GM18870 (cell line): Measurements from ENCODE around the gene NANOGP8.
A peak's percentile ranks its signal among the peaks of the same experiment; 100 is the strongest.
"Not testable (repeated sequence)": the region's sequence is repeated elsewhere in the genome, so short reads cannot be mapped to it uniquely, and the experiment has no call there.

Source experiments
- ATAC-seq: cut with Tn5 transposase; IDR thresholded peaks from one replicate; pipeline ENCODE4 v1.9.1; 2021; ENCODE audit warnings: moderate library complexity; ENCODE audit not compliant: unreplicated experiment

Gene NANOGP8

DNA sequence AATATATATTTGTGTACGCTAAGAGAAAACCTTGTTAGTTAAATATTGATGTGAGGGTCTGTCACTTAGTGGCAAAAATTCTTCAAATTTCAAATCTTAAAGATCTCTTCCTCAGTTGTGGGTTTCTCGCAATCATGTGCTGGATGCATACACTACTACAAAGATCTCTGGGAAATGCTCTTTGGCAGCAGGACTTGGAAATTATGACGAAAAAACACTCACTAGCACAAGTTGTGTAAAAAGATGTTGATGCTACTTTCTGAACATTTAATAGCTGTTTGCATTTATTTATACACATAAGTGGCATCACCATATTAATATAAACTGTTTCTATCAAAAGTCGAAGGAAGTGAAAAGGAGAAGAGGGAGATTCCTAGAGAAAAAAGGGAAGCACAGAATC lies 10.8 kb upstream of the NANOGP8 start:
- no peak for ATAC-seq

DNA sequence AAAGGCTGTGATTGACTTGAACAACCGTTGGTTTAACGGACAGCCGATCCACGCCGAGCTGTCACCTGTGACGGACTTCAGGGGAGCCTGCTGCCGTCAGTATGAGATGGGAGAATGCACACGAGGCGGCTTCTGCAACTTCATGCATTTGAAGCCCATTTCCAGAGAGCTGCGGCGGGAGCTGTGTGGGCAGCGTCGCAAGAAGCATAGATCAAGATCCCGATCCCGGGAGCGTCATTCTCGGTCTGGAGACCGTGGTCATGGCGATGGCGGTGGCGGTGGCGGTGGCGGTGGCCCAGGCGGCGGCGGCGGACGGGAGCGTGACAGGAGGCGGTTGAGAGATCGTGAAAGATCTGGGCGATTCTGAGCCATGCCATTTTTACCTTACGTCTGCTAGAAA lies 7.8 kb upstream of the NANOGP8 start:
- ATAC-seq = no peak

GRCh38 chr15:35092311-35092710 lies 7.2 kb upstream of the NANOGP8 start:
- no peak for ATAC-seq

GRCh38 chr15:35090104-35090807 lies 5.2 kb upstream of the NANOGP8 start:
- ATAC-seq = no peak

DNA sequence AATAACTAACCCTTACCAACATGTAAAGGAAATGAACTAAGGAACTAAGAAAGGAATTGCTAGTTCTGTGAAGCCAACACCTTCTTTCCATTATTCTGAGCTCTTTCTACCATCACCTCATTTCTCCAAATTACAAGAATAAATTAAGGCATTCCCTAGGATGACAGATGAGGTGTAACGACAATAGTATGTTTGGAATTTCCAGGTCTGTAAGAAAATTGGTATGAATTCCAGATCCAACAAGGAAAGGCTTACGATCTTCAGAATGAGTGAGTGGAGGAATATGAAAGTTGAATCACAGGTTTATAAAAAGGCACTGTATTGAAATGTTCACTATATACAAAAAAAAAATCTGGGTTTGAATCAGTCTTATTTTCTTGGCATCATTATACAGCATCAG lies 4.5 kb upstream of the NANOGP8 start:
- no peak for ATAC-seq

DNA sequence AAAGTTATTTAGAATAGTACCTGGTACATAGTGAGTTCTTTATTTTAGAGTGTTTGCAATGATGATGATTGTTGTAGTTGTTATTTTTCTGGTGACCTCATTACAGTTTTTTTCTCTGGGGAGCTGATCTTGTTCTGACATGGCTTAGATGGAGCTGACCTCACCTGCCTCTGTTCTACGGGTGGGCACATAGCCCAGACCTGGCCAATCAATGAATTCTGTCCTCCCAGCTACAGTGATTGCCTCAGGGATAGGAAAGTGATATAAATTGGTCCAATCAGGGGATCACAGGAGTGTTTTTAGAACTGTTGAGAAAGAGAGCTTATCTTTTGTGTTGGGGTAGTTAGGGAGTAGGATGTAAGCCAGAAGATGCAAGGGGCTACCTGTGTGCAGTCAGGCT lies 3.2 kb upstream of the NANOGP8 start:
- ATAC-seq = no peak

- ATAC-seq = no peak
These were observed 2.7 kb upstream of the NANOGP8 start for GRCh38 chr15:35087759-35088158.

DNA sequence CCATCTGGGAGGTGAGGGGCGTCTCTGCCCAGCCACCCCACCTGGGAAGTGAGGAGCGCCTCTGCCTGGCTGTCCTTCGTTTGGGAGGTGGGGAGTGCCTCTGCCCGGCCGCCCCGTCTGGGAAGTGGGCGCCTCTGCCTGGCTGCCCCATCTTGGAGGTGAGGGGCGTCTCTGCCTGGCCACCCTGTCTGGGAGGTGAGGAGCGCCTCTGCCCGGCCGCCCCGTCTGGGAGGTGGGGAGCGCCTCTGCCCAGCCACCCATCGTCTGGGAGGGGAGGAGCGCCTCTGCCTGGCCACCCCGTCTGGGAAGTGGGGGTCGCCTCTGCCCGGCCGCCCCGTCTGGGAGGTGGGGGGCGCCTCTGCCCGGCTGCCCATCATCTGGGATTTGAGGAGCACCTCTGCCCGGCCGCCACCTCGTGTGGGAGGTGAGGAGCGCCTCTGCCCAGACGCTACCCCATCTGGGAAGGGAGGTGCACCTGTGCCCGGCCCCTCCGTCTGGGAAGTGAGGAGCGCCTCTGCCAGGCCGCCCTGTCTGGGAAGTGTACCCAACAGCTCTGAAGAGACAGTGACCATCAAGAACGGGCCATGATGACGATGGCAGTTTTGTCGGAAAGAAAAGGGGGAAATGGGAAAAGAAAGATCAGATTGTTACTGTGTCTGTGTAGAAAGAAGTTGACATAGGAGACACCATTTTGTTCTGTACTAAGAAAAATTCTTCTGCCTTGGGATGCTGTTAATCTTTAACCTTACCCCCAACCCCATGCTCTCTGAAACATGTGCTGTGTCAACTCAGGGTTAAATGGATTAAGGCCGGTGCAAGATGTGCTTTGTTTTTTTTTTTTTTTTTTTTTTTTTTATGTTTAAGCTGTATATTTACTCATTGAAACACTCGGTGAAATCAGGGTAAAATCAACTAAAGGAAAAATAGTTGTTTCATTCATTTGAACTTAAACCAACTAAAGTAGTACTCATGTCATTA lies 2.4 kb downstream of the NANOGP8 start:
- ATAC-seq = not testable (repeated sequence)

DNA sequence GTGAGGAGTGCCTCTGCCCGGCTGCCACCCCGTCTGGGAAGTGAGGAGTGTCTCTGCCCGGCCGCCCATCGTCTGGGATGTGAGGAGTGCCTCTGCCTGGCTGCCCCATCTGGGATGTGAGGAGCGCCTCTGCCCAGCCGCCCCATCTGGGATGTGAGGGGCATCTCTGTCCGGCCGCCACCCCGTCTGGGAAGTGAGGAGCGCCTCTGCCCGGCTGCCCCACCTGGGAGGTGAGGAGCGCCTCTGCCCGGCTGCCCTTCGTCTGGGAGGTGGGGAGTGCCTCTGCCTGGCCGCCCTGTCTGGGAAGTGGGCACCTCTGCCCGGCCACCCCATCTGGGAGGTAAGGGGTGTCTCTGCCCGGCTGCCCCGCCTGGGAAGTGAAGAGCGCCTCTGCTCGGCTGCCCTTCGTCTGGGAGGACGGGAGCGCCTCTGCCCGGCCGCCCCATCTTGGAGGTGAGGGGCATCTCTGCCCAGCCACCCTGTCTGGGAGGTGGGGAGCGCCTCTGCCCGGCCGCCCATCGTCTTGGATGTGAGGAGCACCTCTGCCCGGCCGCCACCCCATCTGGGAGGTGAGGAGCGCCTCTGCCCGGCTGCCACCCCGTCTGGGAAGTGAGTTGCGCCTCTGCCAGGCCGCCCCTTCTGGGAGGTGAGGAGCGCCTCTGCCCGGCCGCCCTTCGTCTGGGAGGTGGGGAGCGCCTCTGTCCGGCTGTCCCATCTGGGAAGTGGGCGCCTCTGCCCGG lies 3.3 kb downstream of the NANOGP8 start:
- not testable (repeated sequence) for ATAC-seq

DNA sequence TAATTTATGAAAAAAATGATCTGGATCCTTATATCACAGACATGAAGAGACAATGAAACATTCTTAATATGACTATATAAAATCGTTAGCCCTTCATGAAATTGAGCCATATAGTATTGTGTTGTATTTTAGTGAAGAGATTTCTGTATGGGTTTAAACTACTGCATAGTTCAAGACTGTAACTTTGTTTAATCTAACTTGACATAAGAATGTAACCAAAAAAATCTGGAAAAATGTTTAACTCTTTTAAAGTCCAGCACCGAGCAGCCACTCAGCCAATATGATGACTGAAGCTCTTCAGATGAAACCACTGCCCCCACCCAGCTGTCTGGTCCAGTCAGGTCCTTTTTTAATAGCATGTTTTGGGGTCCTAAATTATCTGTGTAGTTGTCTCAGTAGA lies 4.9 kb downstream of the NANOGP8 start:
- no peak for ATAC-seq

GRCh38 chr15:35078221-35078915 lies 6.7 kb downstream of the NANOGP8 start:
- ATAC-seq = peak; percentile 55

- no peak for ATAC-seq
These were observed 14.0 kb downstream of the NANOGP8 start for GRCh38 chr15:35071106-35071505.

- no peak for ATAC-seq
These were observed 16.1 kb downstream of the NANOGP8 start for GRCh38 chr15:35068846-35069475.

GRCh38 chr15:35067496-35068347 lies 17.4 kb downstream of the NANOGP8 start:
- ATAC-seq = no peak

GRCh38 chr15:35066094-35066493 lies 19.0 kb downstream of the NANOGP8 start:
- no peak for ATAC-seq

DNA sequence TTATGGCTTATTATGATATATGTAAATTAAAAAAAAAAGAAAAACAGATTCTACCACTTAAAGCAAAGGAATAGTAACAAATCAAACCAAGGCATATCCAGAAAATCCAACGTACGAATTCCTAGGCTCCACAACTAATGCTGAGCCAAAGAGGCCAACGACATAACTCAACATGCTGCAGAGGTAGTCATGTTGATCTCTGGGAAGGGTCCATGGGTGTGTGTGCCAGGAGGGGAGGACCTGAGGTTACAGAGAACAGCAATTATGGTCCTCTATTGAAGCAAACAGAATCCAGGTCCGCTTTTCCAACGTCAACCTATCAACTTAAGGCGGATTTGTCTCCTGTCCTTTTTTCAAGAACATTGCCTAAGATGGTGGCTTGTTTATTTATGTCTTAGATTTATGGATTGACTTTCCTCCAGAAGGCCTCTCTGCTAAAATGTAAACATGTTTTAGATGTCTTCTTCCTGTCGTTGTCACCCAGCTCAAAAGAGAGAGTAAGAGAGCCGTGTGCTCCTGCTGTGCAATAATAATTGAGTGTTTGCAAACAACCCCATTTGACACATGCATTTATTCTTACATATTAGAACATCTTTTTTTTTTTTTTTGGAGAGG lies 20.4 kb downstream of the NANOGP8 start:
- no peak for ATAC-seq

GRCh38 chr15:35062738-35063099 lies 22.4 kb downstream of the NANOGP8 start:
- ATAC-seq = no peak

DNA sequence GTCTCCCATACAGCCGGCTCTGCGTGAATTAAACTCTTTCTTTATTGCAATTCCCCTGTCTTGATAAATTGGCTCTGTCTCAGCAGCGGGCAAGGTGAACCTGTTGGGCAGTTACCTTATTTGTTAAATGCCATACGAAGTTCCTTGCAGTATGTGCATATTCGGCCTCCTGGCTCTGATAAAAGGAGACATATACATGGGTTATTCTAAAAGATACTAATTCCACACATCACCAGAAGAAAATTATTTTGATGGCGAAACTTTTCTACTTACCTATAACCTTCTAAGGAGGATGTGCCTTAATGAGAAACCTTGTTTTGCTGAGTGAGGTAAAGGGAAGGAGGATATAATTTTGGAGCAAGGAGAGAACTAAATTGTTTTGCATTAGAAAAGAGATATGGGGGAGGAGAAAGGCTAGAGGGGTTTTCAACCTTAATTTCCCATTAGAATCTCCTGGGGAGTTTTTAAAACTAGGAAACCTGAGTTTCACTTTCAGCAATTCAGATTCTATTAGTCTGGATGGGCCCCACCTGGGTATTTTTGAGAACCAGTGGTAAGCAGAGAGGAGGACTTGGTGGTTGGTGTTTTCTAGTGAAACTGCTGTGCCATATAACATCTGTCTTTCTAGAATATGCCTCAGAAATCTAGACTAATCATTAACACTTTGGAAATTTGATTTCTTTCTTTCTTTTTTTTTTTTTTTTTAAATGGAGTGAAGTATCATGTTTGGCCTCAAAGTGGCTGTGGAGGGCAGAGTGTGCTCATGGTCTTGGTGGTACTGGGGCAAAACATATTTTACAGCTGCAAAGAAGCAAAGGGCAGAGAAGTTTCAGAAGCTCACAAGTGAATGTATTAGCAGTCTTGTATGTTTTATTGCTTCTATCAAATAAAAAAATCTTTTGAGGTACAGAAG lies 23.0 kb downstream of the NANOGP8 start:
- ATAC-seq = peak; percentile 71
